IMR-90 (cell line): ENCODE measurements around the gene ACP2. TPM values are rescaled to one million over a fixed set of nuclear protein-coding genes. Genes with fewer than 3 reads are reported as not detected.

Experiments
- ATAC-seq: fragments of 200-7000 bp; cut with Tn5 transposase; 2 replicates; pipeline ENCODE4 v1.9.1; 2020; ENCODE audit warnings: low read depth, mild to moderate bottlenecking, moderate library complexity
- BruUV-seq: library from RNA; stranded (reverse); fragments of 400-500 nt; replicated peaks from 2 replicates; lab custom pipeline; 2021; lab: Mats Ljungman, UMichigan
- CTCF ChIA-PET: fragments of 300-600 bp; formaldehyde crosslinking; extraction: SDS; loops from one replicate; lab custom pipeline; 2021; ENCODE audit warnings: antibody characterized with exemption; lab: Yijun Ruan, JAX
- POLR2A ChIA-PET: fragments of 300-600 bp; sonication (Branson Sonifier 250); formaldehyde crosslinking; loops from one replicate; lab custom pipeline; 2022; ENCODE audit warnings: antibody characterized with exemption; ENCODE audit not compliant: unreplicated experiment; lab: Charles Lee
- DNase-seq: peaks from one replicate; pipeline ENCODE4 v3.0.0; 2013
- H2AFZ ChIP-seq: replicated peaks from 2 replicates; pipeline ENCODE3; 2013; ENCODE audit warnings: low read length, mild to moderate bottlenecking; ENCODE audit not compliant: poor library complexity
- H2AK5ac ChIP-seq: 2 replicates; pipeline ENCODE4 v1.6.1; 2013; ENCODE audit warnings: low read depth, low read length, inconsistent platforms
- H2AK9ac ChIP-seq: replicated peaks from 2 replicates; pipeline ENCODE3; 2013; ENCODE audit warnings: mild to moderate bottlenecking, low read depth, low read length, moderate library complexity; ENCODE audit not compliant: poor library complexity
- H2BK120ac ChIP-seq: 2 replicates; pipeline ENCODE4 v1.6.1; 2013; ENCODE audit warnings: low read depth, low read length, inconsistent platforms
- H2BK15ac ChIP-seq: 3 replicates; pipeline ENCODE4 v1.6.1; 2013; ENCODE audit warnings: low read depth, low read length, inconsistent platforms
- H2BK20ac ChIP-seq: 2 replicates; pipeline ENCODE4 v1.6.1; 2013; ENCODE audit warnings: low read depth, mild to moderate bottlenecking, inconsistent platforms, low read length, moderate library complexity
- H2BK5ac ChIP-seq: 2 replicates; pipeline ENCODE4 v1.6.1; 2013; ENCODE audit warnings: mild to moderate bottlenecking, low read depth, low read length, inconsistent platforms; ENCODE audit not compliant: poor library complexity, severe bottlenecking
- H3K14ac ChIP-seq: replicated peaks from 2 replicates; pipeline ENCODE4 v1.6.1; 2013; ENCODE audit warnings: low read depth, low read length, inconsistent platforms
- H3K18ac ChIP-seq: 2 replicates; pipeline ENCODE4 v1.6.1; 2013; ENCODE audit warnings: low read depth, low read length, control low read depth
- H3K23ac ChIP-seq: 2 replicates; pipeline ENCODE4 v1.6.1; 2013; ENCODE audit warnings: low read depth, low read length, inconsistent platforms
- H3K27ac ChIP-seq: 2 replicates; pipeline ENCODE4 v1.5.1; 2013; ENCODE audit warnings: mild to moderate bottlenecking, control low read depth, low read length; ENCODE audit not compliant: insufficient read depth
- H3K27me3 ChIP-seq: 2 replicates; pipeline ENCODE4 v1.6.1; 2013; ENCODE audit warnings: low read length; ENCODE audit not compliant: control insufficient read depth, insufficient read depth
- H3K36me3 ChIP-seq: 2 replicates; pipeline ENCODE4 v1.6.1; 2013; ENCODE audit warnings: low read length, mixed read lengths; ENCODE audit not compliant: control insufficient read depth, insufficient read depth
- H3K4ac ChIP-seq: 2 replicates; pipeline ENCODE4 v1.6.1; 2013; ENCODE audit warnings: low read depth, low read length, inconsistent platforms
- H3K4me1 ChIP-seq: 2 replicates; pipeline ENCODE4 v1.6.1; 2013; ENCODE audit warnings: low read length, mixed read lengths; ENCODE audit not compliant: control insufficient read depth, insufficient read depth
- H3K4me2 ChIP-seq: 2 replicates; pipeline ENCODE4 v1.6.1; 2013; ENCODE audit warnings: low read depth, mild to moderate bottlenecking, control low read depth, low read length, moderate library complexity
- H3K4me3 ChIP-seq: 2 replicates; pipeline ENCODE4 v1.5.1; 2013; ENCODE audit warnings: low read depth, mild to moderate bottlenecking, control low read depth, low read length, moderate library complexity; ENCODE audit not compliant: insufficient read depth
- H3K56ac ChIP-seq: 2 replicates; pipeline ENCODE4 v1.6.1; 2013; ENCODE audit warnings: low read length, inconsistent platforms; ENCODE audit not compliant: insufficient read depth; ENCODE audit errors: extremely low read depth
- H3K79me1 ChIP-seq, 2 experiments: 2 replicates each; pipeline ENCODE4 v1.6.1; 2013; ENCODE audit warnings: low read length in 2 of 2, inconsistent platforms in 1 of 2, low read depth in 1 of 2
- H3K9ac ChIP-seq: 2 replicates; pipeline ENCODE4 v1.6.1; 2013; ENCODE audit warnings: low read depth, low read length, control low read depth
- H3K9me1 ChIP-seq: 2 replicates; pipeline ENCODE4 v1.6.1; 2013; ENCODE audit warnings: low read length, inconsistent platforms; ENCODE audit not compliant: insufficient read depth
- H3K9me3 ChIP-seq: 2 replicates; pipeline ENCODE4 v1.6.1; 2013; ENCODE audit warnings: low read length; ENCODE audit not compliant: control insufficient read depth, insufficient read depth
- H4K20me1 ChIP-seq: 2 replicates; pipeline ENCODE4 v1.6.1; 2013; ENCODE audit warnings: low read length, inconsistent platforms; ENCODE audit not compliant: insufficient read depth
- H4K5ac ChIP-seq: 2 replicates; pipeline ENCODE4 v1.6.1; 2013; ENCODE audit warnings: mild to moderate bottlenecking, low read depth, low read length, control low read depth
- H4K8ac ChIP-seq, 2 experiments: 2 replicates each; pipeline ENCODE4 v1.6.1; 2013; ENCODE audit warnings: low read depth in 2 of 2, low read length in 2 of 2, control low read depth in 1 of 2, inconsistent platforms in 1 of 2
- H4K91ac ChIP-seq: 2 replicates; pipeline ENCODE4 v1.6.1; 2013; ENCODE audit warnings: low read depth, low read length, inconsistent platforms; ENCODE audit not compliant: insufficient read depth
- BHLHE40 ChIP-seq: fragments of 150-350 bp; IDR thresholded peaks from 2 replicates; pipeline ENCODE4 v1.6.1; 2016; ENCODE audit warnings: mild to moderate bottlenecking, low read depth, low read length
- CEBPB ChIP-seq: IDR thresholded peaks from 2 replicates; pipeline ENCODE4 v1.6.1; 2012; ENCODE audit warnings: low read depth, low read length, improper control_type of control experiment
- CHD1 ChIP-seq: IDR thresholded peaks from 2 replicates; pipeline ENCODE4 v1.6.1; 2012; ENCODE audit warnings: low read depth, low read length, improper control_type of control experiment
- CTCF ChIP-seq: conservative IDR thresholded peaks from 2 replicates; pipeline ENCODE4 v1.5.1; 2012; ENCODE audit warnings: mild to moderate bottlenecking, low read depth, low read length, improper control_type of control experiment
- ELK1 ChIP-seq: fragments of 150-350 bp; IDR thresholded peaks from 2 replicates; pipeline ENCODE4 v1.6.1; 2016; ENCODE audit warnings: low read depth, mild to moderate bottlenecking, low read length, moderate library complexity, borderline replicate concordance
- MAFK ChIP-seq: IDR thresholded peaks from 2 replicates; pipeline ENCODE4 v1.6.1; 2012; ENCODE audit warnings: low read depth, low read length, improper control_type of control experiment
- MAZ ChIP-seq: IDR thresholded peaks from 2 replicates; pipeline ENCODE4 v1.6.1; 2012; ENCODE audit warnings: low read depth, mild to moderate bottlenecking, low read length, improper control_type of control experiment, moderate library complexity, borderline replicate concordance
- MXI1 ChIP-seq: IDR thresholded peaks from 2 replicates; pipeline ENCODE4 v1.6.1; 2012; ENCODE audit warnings: low read depth, mild to moderate bottlenecking, low read length, moderate library complexity, borderline replicate concordance
- NFE2L2 ChIP-seq: fragments of 150-350 bp; IDR thresholded peaks from 2 replicates; pipeline ENCODE4 v1.6.1; 2016; ENCODE audit warnings: low read depth, mild to moderate bottlenecking, low read length
- POLR2A ChIP-seq: IDR thresholded peaks from 2 replicates; pipeline ENCODE4 v1.6.1; 2012; ENCODE audit warnings: mild to moderate bottlenecking, low read depth, low read length
- RAD21 ChIP-seq: IDR thresholded peaks from 2 replicates; pipeline ENCODE4 v1.6.1; 2012; ENCODE audit warnings: low read length, improper control_type of control experiment
- RCOR1 ChIP-seq: IDR thresholded peaks from 2 replicates; pipeline ENCODE4 v1.6.1; 2012; ENCODE audit warnings: mild to moderate bottlenecking, low read length, improper control_type of control experiment; ENCODE audit not compliant: insufficient replicate concordance
- USF2 ChIP-seq: fragments of 150-350 bp; IDR thresholded peaks from 2 replicates; pipeline ENCODE4 v1.6.1; 2017; ENCODE audit warnings: mild to moderate bottlenecking, antibody characterized with exemption, low read length, low read depth
- WGBS, 2 experiments: methylation state at CpG; one replicate each; pipeline versions ENCODE4 v1.1.5 to v1.1.7; 2013; ENCODE audit warnings: missing lambda C conversion rate in 2 of 2; ENCODE audit not compliant: insufficient read length in 1 of 2; ENCODE audit errors: extremely low coverage in 2 of 2; 5-methylcytosine and 5-hydroxymethylcytosine counted together
- dilution Hi-C: fragments of 300-500 bp; cut with HindIII; formaldehyde crosslinking; loops from one replicate; pipeline ENCODE4 v1.14.3; 2018; ENCODE audit warnings: low sequenced_read_pairs; ENCODE audit not compliant: unreplicated experiment
- in situ Hi-C: fragments of 300-500 bp; cut with MboI; formaldehyde crosslinking; loops from 3 replicates; pipeline ENCODE4 v1.14.3; 2019; ENCODE audit warnings: low sequenced_read_pairs, inconsistent platforms, mixed read lengths
- intact Hi-C: fragments of 100-400 bp; cut with micrococcal nuclease; formaldehyde crosslinking; loops from 2 replicates; pipeline ENCODE4 v1.10.0; 2022
- polyA plus RNA-seq, 3 experiments: library from polyadenylated mRNA; depleted of rRNA; stranded (reverse); fragments of >200 nt; gene quantifications; 2 replicates each; pipeline ENCODE4 v1.2.3, GENCODE V29; 2012; ENCODE audit warnings: low replicate concordance in 1 of 3
- total RNA-seq: library from RNA; depleted of rRNA; stranded (reverse); fragments of >200 nt; gene quantifications from 2 replicates; pipeline ENCODE4 v1.2.3, GENCODE V29; 2012

Gene ACP2
- total and polyA plus RNA-seq, 2 of the 4 experiments (the other 2 are of a cell fraction) = 17.7 to 23.6 TPM

- DNase-seq (peak; percentile 66), ATAC-seq (peak; percentile 68)
- Histone ChIP-seq H3K14ac (peak within 1 kb of the TSS; percentile 10), H3K27me3 (no peaks in the 10 kb centered on the region), H3K4me1 (peaks cover 24% of the 10 kb centered on the region), H2BK120ac (peak within 1 kb of the TSS; percentile 79), H4K91ac (peak within 1 kb of the TSS; percentile 76), H2BK15ac (peak within 1 kb of the TSS; percentile 95; the same call in 2 of the 3 replicates), H3K4me2 (peak within 1 kb of the TSS; percentile 80), H3K9ac (peak within 1 kb of the TSS; percentile 52), H3K4ac (peak within 1 kb of the TSS; percentile 83), H4K5ac (peak within 1 kb of the TSS; percentile 31; the same call in 1 of the 2 replicates), H3K23ac (peak within 1 kb of the TSS; percentile 0), H2AK5ac (peak within 1 kb of the TSS; percentile 66), H3K9me3 (no peaks in the 10 kb centered on the region), H3K56ac (no peak within 1 kb of the TSS; the same call in 1 of the 2 replicates), H2BK5ac (peak within 1 kb of the TSS; percentile 8), H2AFZ (peak within 1 kb of the TSS; percentile 90), H3K9me1 (peaks cover 11% of the 10 kb centered on the region), H3K36me3 (peaks cover 6% of the 10 kb centered on the region; the same call in 1 of the 2 replicates), H3K79me1 (peaks cover 5 to 34% of the 10 kb centered on the region in 2 experiments; a peak in 3 of 4 replicates), H3K18ac (peak within 1 kb of the TSS; percentile 39; the same call in 1 of the 2 replicates), H3K4me3 (peak within 1 kb of the TSS; percentile 4; the same call in 1 of the 2 replicates), H2BK20ac (no peak within 1 kb of the TSS), H4K20me1 (no peaks in the 10 kb centered on the region), H2AK9ac (peak within 1 kb of the TSS; percentile 70), H4K8ac (peak within 1 kb of the TSS; percentile 61 to 97), H3K27ac (peak within 1 kb of the TSS; percentile 72)
- ChIA-PET CTCF (interaction anchor here (0.6 to 2.5 kb wide), 6 partner anchors 9 to 73 kb away, joined by 3 to 12 read pairs (median 4); partner anchors contain the start of gene ACP2), POLR2A (interaction anchor here (0.9 to 1.0 kb wide), 2 partner anchors 13 to 42 kb away, joined by 4 read pairs; partner anchors contain the start of gene DDB2)
- intact Hi-C loops = loop anchor here (1.0 to 5.0 kb wide), 2 partner anchors 98 to 150 kb away; partner anchors contain the start of gene SLC39A13
- 3% methylated on average over 4 of the region's 15 CpGs; no CpG with 5 or more reads in 1 of the 2 experiments for WGBS, 2 experiments
- dilution Hi-C loops = no loop called here
- in situ Hi-C loops = no loop called here
- BruUV-seq = no TSS peak
- TF ChIP-seq USF2 = no peak
- TF ChIP-seq ELK1 = no peak
- no peak for TF ChIP-seq NFE2L2
- no peak for TF ChIP-seq RCOR1
- TF ChIP-seq MAZ = peak; percentile 28; the same call in 1 of the 2 replicates
- peak; percentile 72 for TF ChIP-seq CTCF
- TF ChIP-seq MAFK = no peak
- no peak for TF ChIP-seq CHD1
- no peak for TF ChIP-seq POLR2A
- TF ChIP-seq BHLHE40 = no peak
- TF ChIP-seq MXI1 = no peak
- peak; percentile 80 for TF ChIP-seq RAD21
- peak; percentile 91 for TF ChIP-seq CEBPB
These were observed 9.1 kb upstream of the ACP2 start, which contains the start of gene NR1H3 for GRCh38 chr11:47257517-47258316. Gene NR1H3, plus strand, starts transcription at chr11:47257996. Its CDS starts 1,221 bp downstream, at chr11:47259217.
